Measurements from ENCODE around the gene PLA2G7.

PLA2G7 gene

DNA sequence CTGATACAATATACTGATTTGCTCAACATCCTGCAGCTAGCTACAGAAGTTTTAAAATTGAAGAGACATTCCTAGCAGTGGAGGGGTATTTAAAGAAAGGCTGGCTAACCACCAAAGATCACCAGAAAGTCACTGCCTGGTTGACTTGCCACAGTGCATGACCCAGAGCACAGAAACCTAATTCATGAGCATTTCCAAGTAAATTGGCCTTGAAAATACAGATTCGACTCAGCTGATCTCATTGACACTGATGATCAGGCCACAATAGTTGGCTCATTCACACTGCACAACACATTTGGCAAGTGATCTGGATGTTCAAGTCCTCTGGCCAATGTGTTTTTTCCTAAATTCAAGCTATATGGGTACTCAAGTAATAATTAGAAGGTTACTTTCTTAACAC is 60.8 kb downstream of the PLA2G7 start:
- Histone ChIP-seq H3K27me3 (ENCODE audit: insufficient read depth, low read length, poor library complexity) (no peaks in the 10 kb centered on the region), H3K79me2 (ENCODE audit: insufficient read depth, low read length) (no peaks in the 10 kb centered on the region), H3K4me2 (ENCODE audit: insufficient read depth, low read length) (no peak overlapping the region), H4K20me1 (ENCODE audit: insufficient read depth, low read length) (no peaks in the 10 kb centered on the region), H3K9me3 (ENCODE audit: insufficient read depth, low read length, severe bottlenecking) (no peaks in the 10 kb centered on the region), H3K9ac (ENCODE audit: low read depth, low read length) (no peak overlapping the region), H3K4me3 (ENCODE audit: low read depth in 1 of 2, low read length in 2 of 2) (no peak overlapping the region), H3K4me1 (ENCODE audit: insufficient read depth, low read length) (no peaks in the 10 kb centered on the region), H3K36me3 (ENCODE audit: insufficient read depth, low read length) (no peaks in the 10 kb centered on the region), H3K27ac (ENCODE audit: low read length) (no peak overlapping the region), H2AFZ (ENCODE audit: low read depth, low read length) (no peak overlapping the region)
- no peak for TF ChIP-seq EZH2 (IDR thresholded peaks at IDR 0.05; ENCODE audit: borderline replicate concordance, low read depth, low read length, severe bottlenecking)
- TF ChIP-seq, protein P1, sequence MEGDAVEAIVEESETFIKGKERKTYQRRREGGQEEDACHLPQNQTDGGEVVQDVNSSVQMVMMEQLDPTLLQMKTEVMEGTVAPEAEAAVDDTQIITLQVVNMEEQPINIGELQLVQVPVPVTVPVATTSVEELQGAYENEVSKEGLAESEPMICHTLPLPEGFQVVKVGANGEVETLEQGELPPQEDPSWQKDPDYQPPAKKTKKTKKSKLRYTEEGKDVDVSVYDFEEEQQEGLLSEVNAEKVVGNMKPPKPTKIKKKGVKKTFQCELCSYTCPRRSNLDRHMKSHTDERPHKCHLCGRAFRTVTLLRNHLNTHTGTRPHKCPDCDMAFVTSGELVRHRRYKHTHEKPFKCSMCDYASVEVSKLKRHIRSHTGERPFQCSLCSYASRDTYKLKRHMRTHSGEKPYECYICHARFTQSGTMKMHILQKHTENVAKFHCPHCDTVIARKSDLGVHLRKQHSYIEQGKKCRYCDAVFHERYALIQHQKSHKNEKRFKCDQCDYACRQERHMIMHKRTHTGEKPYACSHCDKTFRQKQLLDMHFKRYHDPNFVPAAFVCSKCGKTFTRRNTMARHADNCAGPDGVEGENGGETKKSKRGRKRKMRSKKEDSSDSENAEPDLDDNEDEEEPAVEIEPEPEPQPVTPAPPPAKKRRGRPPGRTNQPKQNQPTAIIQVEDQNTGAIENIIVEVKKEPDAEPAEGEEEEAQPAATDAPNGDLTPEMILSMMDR (IDR thresholded peaks at IDR 0.05; ENCODE audit: borderline replicate concordance, extremely low read depth, low read length, poor library complexity, severe bottlenecking): no peak
- no peak for ATAC-seq (ENCODE audit: insufficient read depth, low read depth)
- no peak for DNase-seq

DNA sequence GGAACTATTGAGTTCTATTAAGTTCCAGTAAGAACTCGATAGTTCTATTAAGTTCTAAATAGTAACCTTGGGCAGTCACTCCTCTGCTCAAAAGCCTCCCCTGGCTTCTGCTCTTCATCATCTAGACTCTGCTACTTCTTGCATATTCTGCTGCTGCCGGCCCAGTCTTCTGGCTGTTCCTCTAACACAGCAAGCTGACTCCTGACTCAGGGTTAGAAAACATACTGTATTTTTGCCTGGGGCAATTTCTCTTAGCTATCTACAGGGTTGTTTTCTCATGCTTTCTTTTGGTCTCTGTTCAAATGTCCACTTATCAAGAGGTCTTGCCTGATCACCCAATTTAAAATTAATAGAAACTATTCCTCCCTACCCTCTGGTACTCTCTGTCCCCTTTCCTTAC is 67.8 kb downstream of the PLA2G7 start:
- Histone ChIP-seq H3K36me3 (ENCODE audit: insufficient read depth, low read length) (no peaks in the 10 kb centered on the region), H3K4me3 (ENCODE audit: low read depth in 1 of 2, low read length in 2 of 2) (no peak overlapping the region), H3K79me2 (ENCODE audit: insufficient read depth, low read length) (no peaks in the 10 kb centered on the region), H2AFZ (ENCODE audit: low read depth, low read length) (no peak overlapping the region), H3K9me3 (ENCODE audit: insufficient read depth, low read length, severe bottlenecking) (no peaks in the 10 kb centered on the region), H4K20me1 (ENCODE audit: insufficient read depth, low read length) (no peaks in the 10 kb centered on the region), H3K4me1 (ENCODE audit: insufficient read depth, low read length) (no peaks in the 10 kb centered on the region), H3K4me2 (ENCODE audit: insufficient read depth, low read length) (no peak overlapping the region), H3K27me3 (ENCODE audit: insufficient read depth, low read length, poor library complexity) (peaks cover 5% of the 10 kb centered on the region), H3K9ac (ENCODE audit: low read depth, low read length) (no peak overlapping the region), H3K27ac (ENCODE audit: low read length) (no peak overlapping the region)
- DNase-seq (no peak), ATAC-seq (ENCODE audit: insufficient read depth, low read depth) (no peak)
- TF ChIP-seq EZH2 (IDR thresholded peaks at IDR 0.05; ENCODE audit: borderline replicate concordance, low read depth, low read length, severe bottlenecking): no peak
- TF ChIP-seq, protein P1 (IDR thresholded peaks at IDR 0.05; ENCODE audit: borderline replicate concordance, extremely low read depth, low read length, poor library complexity, severe bottlenecking): no peak

DNA sequence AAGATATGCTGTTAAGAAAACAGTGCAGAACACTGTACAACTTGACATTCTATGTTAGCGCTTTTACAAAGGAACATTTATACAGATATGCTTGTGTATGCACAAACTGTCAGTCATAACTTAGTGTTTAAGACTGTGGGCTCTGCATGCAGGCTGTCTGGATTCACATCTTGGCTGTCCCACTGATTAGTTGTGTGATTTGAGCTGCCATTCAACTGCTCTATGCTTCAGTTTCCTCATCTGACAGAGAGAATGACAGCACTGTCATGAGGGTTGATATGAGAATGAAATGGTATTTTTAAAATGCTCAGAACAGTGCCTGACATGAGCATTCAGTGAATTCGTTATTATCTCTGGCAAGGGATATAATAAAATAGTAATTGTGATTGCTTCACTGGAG is 73.7 kb downstream of the PLA2G7 start:
- Histone ChIP-seq H3K27me3 (ENCODE audit: insufficient read depth, low read length, poor library complexity) (peaks cover 5% of the 10 kb centered on the region), H3K9ac (ENCODE audit: low read depth, low read length) (no peak overlapping the region), H3K79me2 (ENCODE audit: insufficient read depth, low read length) (no peaks in the 10 kb centered on the region), H3K36me3 (ENCODE audit: insufficient read depth, low read length) (no peaks in the 10 kb centered on the region), H2AFZ (ENCODE audit: low read depth, low read length) (no peak overlapping the region), H3K9me3 (ENCODE audit: insufficient read depth, low read length, severe bottlenecking) (no peaks in the 10 kb centered on the region), H3K4me1 (ENCODE audit: insufficient read depth, low read length) (no peaks in the 10 kb centered on the region), H3K4me3 (ENCODE audit: low read depth in 1 of 2, low read length in 2 of 2) (no peak overlapping the region), H4K20me1 (ENCODE audit: insufficient read depth, low read length) (no peaks in the 10 kb centered on the region), H3K4me2 (ENCODE audit: insufficient read depth, low read length) (no peak overlapping the region), H3K27ac (ENCODE audit: low read length) (no peak overlapping the region)
- ATAC-seq (ENCODE audit: insufficient read depth, low read depth) (no peak), DNase-seq (no peak)
- TF ChIP-seq EZH2 (IDR thresholded peaks at IDR 0.05; ENCODE audit: borderline replicate concordance, low read depth, low read length, severe bottlenecking): no peak
- TF ChIP-seq, protein P1 (IDR thresholded peaks at IDR 0.05; ENCODE audit: borderline replicate concordance, extremely low read depth, low read length, poor library complexity, severe bottlenecking): no peak

DNA sequence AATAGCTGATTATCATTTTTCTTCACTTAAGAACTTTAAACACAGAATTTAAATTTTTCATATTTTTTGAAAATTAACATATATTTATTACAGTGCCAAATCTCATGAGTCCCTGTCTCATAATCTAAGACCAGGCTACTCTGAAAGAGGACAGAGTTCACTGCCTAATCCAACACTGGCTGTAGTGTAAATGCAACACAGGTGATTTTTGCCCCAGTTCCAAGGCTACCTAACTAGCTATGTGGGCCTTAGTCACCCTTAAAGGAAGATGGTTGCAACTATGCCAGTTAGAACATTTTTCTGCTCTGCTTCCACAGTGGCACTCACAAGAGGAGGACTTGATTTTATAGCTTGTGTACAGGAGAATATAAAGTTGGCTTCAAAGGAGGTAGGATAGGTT is 77.5 kb downstream of the PLA2G7 start:
- Histone ChIP-seq H3K79me2 (ENCODE audit: insufficient read depth, low read length) (no peaks in the 10 kb centered on the region), H3K27ac (ENCODE audit: low read length) (no peak overlapping the region), H4K20me1 (ENCODE audit: insufficient read depth, low read length) (no peaks in the 10 kb centered on the region), H3K4me1 (ENCODE audit: insufficient read depth, low read length) (no peaks in the 10 kb centered on the region), H3K4me2 (ENCODE audit: insufficient read depth, low read length) (no peak overlapping the region), H3K9me3 (ENCODE audit: insufficient read depth, low read length, severe bottlenecking) (no peaks in the 10 kb centered on the region), H3K9ac (ENCODE audit: low read depth, low read length) (no peak overlapping the region), H3K27me3 (ENCODE audit: insufficient read depth, low read length, poor library complexity) (peaks cover 2% of the 10 kb centered on the region), H3K36me3 (ENCODE audit: insufficient read depth, low read length) (no peaks in the 10 kb centered on the region), H2AFZ (ENCODE audit: low read depth, low read length) (no peak overlapping the region), H3K4me3 (ENCODE audit: low read depth in 1 of 2, low read length in 2 of 2) (no peak overlapping the region)
- TF ChIP-seq, protein P1 (IDR thresholded peaks at IDR 0.05; ENCODE audit: borderline replicate concordance, extremely low read depth, low read length, poor library complexity, severe bottlenecking): no peak
- TF ChIP-seq EZH2 (IDR thresholded peaks at IDR 0.05; ENCODE audit: borderline replicate concordance, low read depth, low read length, severe bottlenecking): no peak
- no peak for DNase-seq
- no peak for ATAC-seq (ENCODE audit: insufficient read depth, low read depth)
